Loucy (cell line): ENCODE data around the gene MRS2.

Experiments used
- H2AFZ ChIP-seq: fragments of 200-600 bp; sonication (generic); 2 replicates; pipeline ENCODE4 v1.6.0; 2016; ENCODE audit warnings: antibody characterized with exemption, mild to moderate bottlenecking, low read length, moderate library complexity
- H3F3A ChIP-seq: fragments of 200-600 bp; 2 replicates; pipeline ENCODE4 v1.6.0; 2016; ENCODE audit warnings: antibody characterized with exemption, low read depth, mild to moderate bottlenecking
- H3K27me3 ChIP-seq: fragments of 200-600 bp; sonication (generic); 2 replicates; pipeline ENCODE4 v1.6.1; 2014; ENCODE audit warnings: low read length, mild to moderate bottlenecking; ENCODE audit not compliant: insufficient read depth, poor library complexity, severe bottlenecking
- H3K36me3 ChIP-seq: fragments of 200-600 bp; sonication (generic); 2 replicates; pipeline ENCODE4 v1.6.1; 2016; ENCODE audit warnings: low read length; ENCODE audit not compliant: insufficient read depth
- H3K4me1 ChIP-seq: fragments of 200-600 bp; sonication (generic); 2 replicates; pipeline ENCODE4 v1.5.1; 2014; ENCODE audit warnings: low read length, mild to moderate bottlenecking; ENCODE audit not compliant: insufficient read depth, poor library complexity, severe bottlenecking
- H3K4me2 ChIP-seq: fragments of 200-600 bp; sonication (generic); 2 replicates; pipeline ENCODE4 v1.6.0; 2014; ENCODE audit warnings: antibody characterized with exemption, low read length, low read depth, mild to moderate bottlenecking; ENCODE audit not compliant: poor library complexity, severe bottlenecking
- H3K4me3 ChIP-seq: fragments of 200-600 bp; sonication (generic); 2 replicates; pipeline ENCODE4 v1.5.1; 2014; ENCODE audit warnings: low read length, mild to moderate bottlenecking, mixed read lengths; ENCODE audit not compliant: poor library complexity, severe bottlenecking
- H3K79me2 ChIP-seq: fragments of 200-600 bp; sonication (generic); 2 replicates; pipeline ENCODE4 v1.6.1; 2014; ENCODE audit warnings: low read length; ENCODE audit not compliant: insufficient read depth
- H3K9ac ChIP-seq: fragments of 200-600 bp; sonication (generic); 2 replicates; pipeline ENCODE4 v1.6.0; 2014; ENCODE audit warnings: mild to moderate bottlenecking, low read depth, low read length, moderate library complexity; ENCODE audit not compliant: poor library complexity, severe bottlenecking
- H3K9me2 ChIP-seq: fragments of 200-600 bp; sonication (generic); replicated peaks from 2 replicates; pipeline ENCODE4 v1.6.1; 2016; ENCODE audit warnings: low read depth, low read length, mixed read lengths
- H3K9me3 ChIP-seq: fragments of 200-600 bp; sonication (generic); 2 replicates; pipeline ENCODE4 v1.6.1; 2014; ENCODE audit warnings: mild to moderate bottlenecking, antibody characterized with exemption, low read length, low read depth; ENCODE audit not compliant: insufficient read depth
- H4K20me1 ChIP-seq: fragments of 200-600 bp; sonication (generic); 2 replicates; pipeline ENCODE4 v1.6.0; 2014; ENCODE audit warnings: antibody characterized with exemption, low read length, mild to moderate bottlenecking; ENCODE audit not compliant: insufficient read depth, poor library complexity, severe bottlenecking
- CTCF ChIP-seq: fragments of 200-600 bp; sonication (generic); conservative IDR thresholded peaks from 2 replicates; pipeline ENCODE4 v1.5.1; 2014; ENCODE audit warnings: mild to moderate bottlenecking, antibody characterized with exemption, low read length
- EZH2phosphoT487 ChIP-seq: fragments of 200-600 bp; IDR thresholded peaks from 2 replicates; pipeline ENCODE4 v1.6.1; 2018; ENCODE audit warnings: antibody characterized with exemption, mild to moderate bottlenecking, moderate library complexity, borderline replicate concordance

Gene MRS2

GRCh38 chr6:24419526-24419925 is 16.8 kb downstream of the MRS2 start:
- Histone ChIP-seq H3K4me3 (no peak overlapping the region), H2AFZ (no peak overlapping the region), H3K9ac (no peak overlapping the region), H3K27me3 (no peaks in the 10 kb centered on the region), H3K36me3 (peaks cover 90% of the 10 kb centered on the region; the same call in 1 of the 2 replicates), H3K4me2 (no peak overlapping the region), H3K9me2 (no peaks in the 10 kb centered on the region), H3K9me3 (no peaks in the 10 kb centered on the region), H4K20me1 (no peaks in the 10 kb centered on the region), H3K79me2 (no peaks in the 10 kb centered on the region), H3F3A (no peaks in the 10 kb centered on the region), H3K4me1 (no peaks in the 10 kb centered on the region)
- TF ChIP-seq CTCF = no peak
- TF ChIP-seq EZH2phosphoT487 = no peak

GRCh38 chr6:24425091-24425490 is 22.4 kb downstream of the MRS2 start:
- H3K36me3 ChIP-seq = peaks cover 61% of the 10 kb centered on the region; the same call in 1 of the 2 replicates

GRCh38 chr6:24426729-24427446 is 24.2 kb downstream of the MRS2 start:
- H3K27me3 ChIP-seq = no peaks in the 10 kb centered on the region
- H2AFZ ChIP-seq = no peak overlapping the region
- no peaks in the 10 kb centered on the region for H3K79me2 ChIP-seq
- H3K4me1 ChIP-seq = no peaks in the 10 kb centered on the region
- H3K36me3 ChIP-seq = peaks cover 46% of the 10 kb centered on the region; the same call in 1 of the 2 replicates
- no peak overlapping the region for H3K4me2 ChIP-seq
- no peak for TF ChIP-seq EZH2phosphoT487
- no peaks in the 10 kb centered on the region for H3F3A ChIP-seq
- no peaks in the 10 kb centered on the region for H3K9me3 ChIP-seq
- H4K20me1 ChIP-seq = no peaks in the 10 kb centered on the region
- no peak overlapping the region for H3K9ac ChIP-seq
- H3K9me2 ChIP-seq = no peaks in the 10 kb centered on the region
- no peak overlapping the region for H3K4me3 ChIP-seq

More at GRCh38 chr6:24425091-24425490, 22.4 kb downstream of the MRS2 start:
- Histone ChIP-seq H3K27me3 (no peaks in the 10 kb centered on the region), H3K79me2 (no peaks in the 10 kb centered on the region), H3K4me1 (no peaks in the 10 kb centered on the region), H3K4me2 (no peak overlapping the region), H3K9me3 (no peaks in the 10 kb centered on the region), H4K20me1 (no peaks in the 10 kb centered on the region), H2AFZ (no peak overlapping the region), H3K4me3 (no peak overlapping the region), H3K9me2 (no peaks in the 10 kb centered on the region), H3K9ac (no peak overlapping the region), H3F3A (no peaks in the 10 kb centered on the region)
- no peak for TF ChIP-seq EZH2phosphoT487
- TF ChIP-seq CTCF = no peak

GRCh38 chr6:24428615-24429014 is 25.9 kb downstream of the MRS2 start:
- no peaks in the 10 kb centered on the region for H3K79me2 ChIP-seq
- no peaks in the 10 kb centered on the region for H3F3A ChIP-seq
- no peaks in the 10 kb centered on the region for H3K27me3 ChIP-seq
- H3K9me2 ChIP-seq = no peaks in the 10 kb centered on the region
- no peaks in the 10 kb centered on the region for H3K9me3 ChIP-seq
- TF ChIP-seq EZH2phosphoT487 = no peak
- no peak overlapping the region for H2AFZ ChIP-seq
- H3K36me3 ChIP-seq = peaks cover 29% of the 10 kb centered on the region; the same call in 1 of the 2 replicates
- H3K9ac ChIP-seq = no peak overlapping the region
- H3K4me3 ChIP-seq = no peak overlapping the region
- no peaks in the 10 kb centered on the region for H4K20me1 ChIP-seq
- no peak overlapping the region for H3K4me2 ChIP-seq
- H3K4me1 ChIP-seq = no peaks in the 10 kb centered on the region
